ENCODE data around the gene OR6A2.
"Not testable (repeated sequence)": the region's sequence is repeated elsewhere in the genome, so short reads cannot be mapped to it uniquely, and the experiment has no call there.

The OR6A2 gene

GRCh38 chr11:6799402-6799801 lies at the start of gene OR6A2:
Gene OR6A2 (minus strand): TSS chr11:6799689. CDS start chr11:6795708, 3,981 bp downstream.
- no peak for DNase-seq (ENCODE audit: low spot score)

GRCh38 chr11:6845383-6845782 lies 45.9 kb upstream of the OR6A2 start, which contains the start of gene OR10A5:
Gene OR10A5 (plus strand): TSS chr11:6845683. CDS start chr11:6845683, 0 bp downstream.
- no peak for DNase-seq (ENCODE audit: low spot score)

- DNase-seq (ENCODE audit: low spot score) = no peak
Measured at GRCh38 chr11:6844356-6844755, 44.9 kb upstream of the OR6A2 start.

- no peak for DNase-seq (ENCODE audit: low spot score)
Measured at GRCh38 chr11:6843670-6844069, 44.2 kb upstream of the OR6A2 start.

- no peak for DNase-seq (ENCODE audit: low spot score)
Measured at GRCh38 chr11:6841694-6842093, 42.2 kb upstream of the OR6A2 start.

- no peak for DNase-seq (ENCODE audit: low spot score)
Measured at GRCh38 chr11:6834021-6834420, 34.5 kb upstream of the OR6A2 start.

- DNase-seq (ENCODE audit: low spot score) = no peak
Measured at GRCh38 chr11:6833356-6833755, 33.9 kb upstream of the OR6A2 start.

GRCh38 chr11:6828103-6828502 lies 28.6 kb upstream of the OR6A2 start:
- no peak for DNase-seq (ENCODE audit: low spot score)

GRCh38 chr11:6825231-6825744 lies 25.8 kb upstream of the OR6A2 start:
- no peak for DNase-seq (ENCODE audit: low spot score)

GRCh38 chr11:6824136-6824823 lies 24.8 kb upstream of the OR6A2 start:
- no peak for DNase-seq (ENCODE audit: low spot score)

- no peak for DNase-seq (ENCODE audit: low spot score)
Measured at GRCh38 chr11:6818967-6819366, 19.5 kb upstream of the OR6A2 start.

- no peak for DNase-seq (ENCODE audit: low spot score)
Measured at GRCh38 chr11:6817694-6818093, 18.2 kb upstream of the OR6A2 start.

- DNase-seq (ENCODE audit: low spot score) = no peak
Measured at GRCh38 chr11:6813656-6814055, 14.2 kb upstream of the OR6A2 start.

- DNase-seq (ENCODE audit: low spot score) = peak; percentile 43
Measured at GRCh38 chr11:6812390-6813005, 13.0 kb upstream of the OR6A2 start.

- DNase-seq (ENCODE audit: low spot score) = not testable (repeated sequence)
Measured at GRCh38 chr11:6801075-6801474, 1.6 kb upstream of the OR6A2 start.

- DNase-seq (ENCODE audit: low spot score) = no peak
Measured at GRCh38 chr11:6794639-6795038, 4.8 kb downstream of the OR6A2 start.

- no peak for DNase-seq (ENCODE audit: low spot score)
Measured at GRCh38 chr11:6790546-6790945, 8.9 kb downstream of the OR6A2 start.

- no peak for DNase-seq (ENCODE audit: low spot score)
Measured at GRCh38 chr11:6782720-6783119, 16.8 kb downstream of the OR6A2 start, which contains the start of gene OR2AG1. Gene OR2AG1 (plus strand): TSS chr11:6783020. CDS start chr11:6785038, 2,018 bp downstream.

- no peak for DNase-seq (ENCODE audit: low spot score)
Measured at GRCh38 chr11:6780829-6781228, 18.7 kb downstream of the OR6A2 start.

- DNase-seq (ENCODE audit: low spot score) = no peak
Measured at GRCh38 chr11:6778518-6778917, 21.0 kb downstream of the OR6A2 start.

GRCh38 chr11:6771926-6772893 lies 27.3 kb downstream of the OR6A2 start, which contains the start of gene OR2AG2:
Gene OR2AG2 (minus strand): TSS chr11:6771976. CDS start chr11:6768957, 3,019 bp downstream.
- no peak for DNase-seq (ENCODE audit: low spot score)

- DNase-seq (ENCODE audit: low spot score) = peak; percentile 61
Measured at GRCh38 chr11:6757373-6757967, 42.0 kb downstream of the OR6A2 start.
